HL-60/S4 (cell line): ENCODE data around the gene SLC22A2.
"Not testable (repeated sequence)": the region's sequence is repeated elsewhere in the genome, so short reads cannot be mapped to it uniquely, and the experiment has no call there.

Experiments
- in situ Hi-C: fragments of 300-500 bp; cut with MboI; formaldehyde crosslinking; loops from 2 replicates; pipeline ENCODE4 v1.14.3; 2022; ENCODE audit warnings: low sequenced_read_pairs

The SLC22A2 gene

GRCh38 chr6:160252073-160252813, 6.4 kb downstream of the SLC22A2 start:
- in situ Hi-C loops = no loop called here

DNA sequence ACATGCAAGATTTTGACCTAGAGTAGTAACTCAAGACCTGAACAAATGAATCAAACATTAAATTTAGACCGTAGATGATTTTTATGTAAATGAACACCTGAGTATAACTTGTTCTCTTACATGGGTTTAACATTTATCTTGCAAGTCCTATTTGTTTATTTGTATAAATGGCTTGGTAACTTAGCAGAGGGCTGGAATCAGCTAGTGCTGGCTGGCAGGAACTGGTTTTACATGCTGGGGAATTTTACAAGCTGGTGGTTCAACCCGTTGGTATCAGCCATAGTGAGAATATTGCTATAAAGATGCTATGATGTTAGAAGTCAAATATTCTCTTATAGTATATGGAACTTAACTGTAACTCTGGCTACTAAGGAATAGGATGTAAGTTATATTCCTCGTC, 8.9 kb downstream of the SLC22A2 start:
- in situ Hi-C loops = no loop called here

- in situ Hi-C loops = no loop called here
These were observed 10.1 kb downstream of the SLC22A2 start for GRCh38 chr6:160248538-160248937.

DNA sequence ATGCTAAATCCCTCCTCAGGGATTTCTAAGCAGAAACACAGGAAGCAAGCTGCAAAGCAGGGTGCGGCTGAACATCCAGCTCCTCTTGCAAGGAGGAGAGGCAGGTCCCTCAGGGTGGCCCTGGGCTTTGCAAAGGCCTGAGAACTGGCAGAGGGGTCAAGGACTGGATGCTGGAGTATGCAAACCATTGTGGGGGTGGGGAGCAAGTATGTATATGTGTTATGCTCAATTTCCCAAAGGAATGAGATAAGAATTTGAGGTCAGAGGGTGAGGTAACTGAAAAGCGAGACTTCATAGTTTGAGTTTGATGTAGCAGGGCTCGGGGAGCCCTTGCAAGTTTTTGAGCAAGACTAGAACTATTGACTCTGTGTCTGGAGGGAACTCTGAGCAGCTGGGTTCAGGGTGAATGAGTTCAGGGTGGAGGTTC, 11.2 kb downstream of the SLC22A2 start:
- in situ Hi-C loops = no loop called here

- in situ Hi-C loops = no loop called here
These were observed 17.9 kb downstream of the SLC22A2 start for GRCh38 chr6:160240691-160241084.

- in situ Hi-C loops = no loop called here
These were observed 18.5 kb downstream of the SLC22A2 start for GRCh38 chr6:160239929-160240690.

- in situ Hi-C loops = no loop called here
These were observed 19.6 kb downstream of the SLC22A2 start for GRCh38 chr6:160238761-160239751.

- in situ Hi-C loops = no loop called here
These were observed 20.3 kb downstream of the SLC22A2 start for GRCh38 chr6:160238278-160238711.

- in situ Hi-C loops = not testable (repeated sequence)
These were observed 20.9 kb downstream of the SLC22A2 start for GRCh38 chr6:160237597-160238275.

DNA sequence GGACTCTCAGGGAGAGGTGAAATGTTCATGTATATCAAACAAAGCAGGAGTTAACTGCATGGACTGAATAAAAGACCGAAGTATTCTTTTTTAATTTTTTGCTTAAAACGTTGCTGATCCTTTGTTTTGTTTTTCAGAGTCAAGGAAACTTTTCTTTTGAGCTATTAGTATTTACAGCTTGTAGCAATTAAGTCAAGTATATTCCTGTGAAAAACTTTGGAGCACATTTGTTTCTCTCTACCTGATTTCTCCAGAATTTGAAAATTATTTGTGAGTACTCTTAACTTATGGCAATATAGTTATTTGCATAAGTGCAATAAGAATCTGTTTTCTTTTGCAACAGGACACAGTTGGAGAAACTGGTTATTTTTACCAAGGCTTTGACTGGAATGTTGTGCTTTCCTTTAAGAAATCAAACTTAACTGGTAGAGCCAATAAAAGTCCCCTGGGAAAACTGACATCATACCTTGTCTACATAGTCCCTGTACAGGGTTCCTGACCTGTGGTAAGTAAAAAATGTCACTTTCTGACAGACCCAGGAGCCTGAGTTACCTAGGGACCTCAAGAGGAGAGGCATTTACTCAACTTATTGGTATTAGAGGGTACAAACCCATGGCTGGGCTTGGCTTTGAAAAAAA, 22.3 kb downstream of the SLC22A2 start:
- in situ Hi-C loops = not testable (repeated sequence)

GRCh38 chr6:160233950-160234640, 24.5 kb downstream of the SLC22A2 start:
- in situ Hi-C loops = not testable (repeated sequence)

- in situ Hi-C loops = no loop called here
These were observed 30.9 kb downstream of the SLC22A2 start for GRCh38 chr6:160227769-160228161.

DNA sequence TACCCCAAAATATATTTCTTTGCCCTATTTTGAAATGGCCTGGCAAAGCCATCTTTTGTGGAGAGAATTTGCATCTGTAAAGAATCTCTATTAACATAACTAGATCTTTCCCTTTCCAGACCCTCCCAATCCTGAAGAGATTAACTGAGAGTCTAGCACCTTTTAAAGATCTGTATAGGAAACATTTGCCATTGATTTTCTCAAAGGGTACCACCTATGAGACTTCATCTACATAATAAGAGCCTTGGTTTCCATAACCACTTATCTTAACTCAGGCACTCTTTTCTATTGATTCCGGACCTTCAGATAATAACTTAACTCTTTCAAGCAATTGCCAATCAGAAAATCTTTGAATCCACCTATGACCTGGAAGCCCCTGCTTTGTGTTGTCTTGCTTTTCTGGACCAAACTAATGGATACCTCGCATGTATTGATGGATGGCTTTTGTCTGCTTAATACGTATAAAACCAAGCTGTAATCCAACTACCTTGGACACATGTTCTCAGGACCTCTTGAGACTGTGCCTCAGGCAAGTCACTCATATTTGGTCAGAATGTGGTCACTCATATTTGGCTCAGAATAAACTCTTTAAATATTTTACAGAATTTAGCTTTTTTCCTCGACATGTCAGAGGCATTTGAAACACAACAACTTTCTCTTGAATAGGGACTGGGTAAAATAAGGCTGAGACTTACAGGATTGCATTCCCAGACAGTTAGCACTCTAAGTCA, 31.4 kb downstream of the SLC22A2 start:
- in situ Hi-C loops = no loop called here

- in situ Hi-C loops = no loop called here
These were observed 32.5 kb downstream of the SLC22A2 start for GRCh38 chr6:160226118-160226591.

- in situ Hi-C loops = no loop called here
These were observed 33.9 kb downstream of the SLC22A2 start for GRCh38 chr6:160224639-160225237.

GRCh38 chr6:160222491-160222890, 36.1 kb downstream of the SLC22A2 start:
- in situ Hi-C loops = no loop called here

- in situ Hi-C loops = no loop called here
These were observed 36.7 kb downstream of the SLC22A2 start for GRCh38 chr6:160221918-160222317.

DNA sequence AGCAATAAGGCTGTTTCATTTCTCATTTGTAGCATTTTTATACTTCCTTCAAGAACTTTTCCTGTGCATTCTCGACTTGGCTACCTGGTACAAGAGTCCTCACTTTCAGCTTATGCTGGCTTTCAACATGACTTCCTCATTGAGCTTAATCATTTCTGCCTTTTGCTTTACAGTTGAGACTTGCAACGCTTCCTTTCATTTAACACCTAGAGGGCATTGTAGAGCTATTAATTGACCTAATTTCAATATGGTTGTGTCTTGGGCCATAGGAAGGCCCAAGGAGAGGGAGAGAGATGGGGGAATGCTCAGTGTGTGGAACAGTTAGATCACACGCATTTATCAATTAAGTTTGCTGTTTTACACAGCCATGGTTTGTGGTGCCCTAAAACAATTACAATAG, 37.2 kb downstream of the SLC22A2 start:
- in situ Hi-C loops = no loop called here
